DOHH2 (cell line): ENCODE measurements around the gene KRTCAP2.

Experiments used
- H3F3A ChIP-seq: fragments of 200-600 bp; sonication (generic), shearing (Covaris generic); 2 replicates; pipeline ENCODE4 v1.6.0; 2016; ENCODE audit warnings: antibody characterized with exemption, mild to moderate bottlenecking; ENCODE audit not compliant: control insufficient read depth, insufficient read depth
- H3K27ac ChIP-seq: fragments of 200-600 bp; sonication (generic); 2 replicates; pipeline ENCODE4 v1.5.1; 2014; ENCODE audit warnings: low read depth, mild to moderate bottlenecking, low read length, moderate library complexity
- H3K27me3 ChIP-seq: fragments of 200-600 bp; sonication (generic); 2 replicates; pipeline ENCODE4 v1.6.1; 2014; ENCODE audit warnings: mild to moderate bottlenecking, low read length, mixed read lengths; ENCODE audit not compliant: control insufficient read depth
- H3K36me3 ChIP-seq: fragments of 200-600 bp; sonication (generic); 2 replicates; pipeline ENCODE4 v1.6.1; 2014; ENCODE audit warnings: mild to moderate bottlenecking, low read length, moderate library complexity, mixed read lengths; ENCODE audit not compliant: control insufficient read depth
- H3K4me1 ChIP-seq: fragments of 200-600 bp; sonication (generic); 2 replicates; pipeline ENCODE4 v1.6.1; 2014; ENCODE audit warnings: mild to moderate bottlenecking, low read length, mixed read lengths; ENCODE audit not compliant: control insufficient read depth
- H3K4me2 ChIP-seq: fragments of 200-600 bp; sonication (generic); 2 replicates; pipeline ENCODE4 v1.6.0; 2014; ENCODE audit warnings: mild to moderate bottlenecking, low read length, moderate library complexity
- H3K4me3 ChIP-seq: fragments of 200-600 bp; sonication (generic); 2 replicates; pipeline ENCODE4 v1.5.1; 2014; ENCODE audit warnings: mild to moderate bottlenecking, low read length, mixed read lengths
- H3K79me2 ChIP-seq: fragments of 200-600 bp; sonication (generic); 2 replicates; pipeline ENCODE4 v1.6.1; 2014; ENCODE audit warnings: mild to moderate bottlenecking, low read length, mixed read lengths; ENCODE audit not compliant: control insufficient read depth
- H3K9me2 ChIP-seq: fragments of 200-600 bp; sonication (generic); replicated peaks from 2 replicates; pipeline ENCODE4 v1.6.1; 2014; ENCODE audit warnings: mild to moderate bottlenecking, low read length, mixed read lengths; ENCODE audit not compliant: control insufficient read depth
- H3K9me3 ChIP-seq: fragments of 200-600 bp; sonication (generic); 2 replicates; pipeline ENCODE4 v1.6.1; 2014; ENCODE audit warnings: antibody characterized with exemption, low read length, mixed read lengths; ENCODE audit not compliant: control insufficient read depth, insufficient read depth
- H4K20me1 ChIP-seq: fragments of 200-600 bp; sonication (generic); 2 replicates; pipeline ENCODE4 v1.6.0; 2014; ENCODE audit warnings: low read depth, mild to moderate bottlenecking, antibody characterized with exemption, low read length, moderate library complexity; ENCODE audit not compliant: control insufficient read depth, insufficient read depth
- EZH2phosphoT487 ChIP-seq: fragments of 200-600 bp; sonication (generic); IDR thresholded peaks from 2 replicates; pipeline ENCODE4 v1.6.1; 2017; ENCODE audit warnings: borderline replicate concordance, mild to moderate bottlenecking, antibody characterized with exemption, low read length, moderate library complexity, mixed read lengths
- TF ChIP-seq, protein P1 (sequence below): fragments of 200-600 bp; sonication (generic); IDR thresholded peaks from one replicate; pipeline ENCODE4 v1.5.1; 2014; ENCODE audit warnings: antibody characterized with exemption, mild to moderate bottlenecking, low read depth, low read length; ENCODE audit not compliant: poor library complexity, severe bottlenecking

Gene KRTCAP2

GRCh38 chr1:155131856-155132255, 41.2 kb downstream of the KRTCAP2 start:
- H3K4me1 ChIP-seq, result peaks cover 34% of the 10 kb centered on the region
- TF ChIP-seq, protein P1, sequence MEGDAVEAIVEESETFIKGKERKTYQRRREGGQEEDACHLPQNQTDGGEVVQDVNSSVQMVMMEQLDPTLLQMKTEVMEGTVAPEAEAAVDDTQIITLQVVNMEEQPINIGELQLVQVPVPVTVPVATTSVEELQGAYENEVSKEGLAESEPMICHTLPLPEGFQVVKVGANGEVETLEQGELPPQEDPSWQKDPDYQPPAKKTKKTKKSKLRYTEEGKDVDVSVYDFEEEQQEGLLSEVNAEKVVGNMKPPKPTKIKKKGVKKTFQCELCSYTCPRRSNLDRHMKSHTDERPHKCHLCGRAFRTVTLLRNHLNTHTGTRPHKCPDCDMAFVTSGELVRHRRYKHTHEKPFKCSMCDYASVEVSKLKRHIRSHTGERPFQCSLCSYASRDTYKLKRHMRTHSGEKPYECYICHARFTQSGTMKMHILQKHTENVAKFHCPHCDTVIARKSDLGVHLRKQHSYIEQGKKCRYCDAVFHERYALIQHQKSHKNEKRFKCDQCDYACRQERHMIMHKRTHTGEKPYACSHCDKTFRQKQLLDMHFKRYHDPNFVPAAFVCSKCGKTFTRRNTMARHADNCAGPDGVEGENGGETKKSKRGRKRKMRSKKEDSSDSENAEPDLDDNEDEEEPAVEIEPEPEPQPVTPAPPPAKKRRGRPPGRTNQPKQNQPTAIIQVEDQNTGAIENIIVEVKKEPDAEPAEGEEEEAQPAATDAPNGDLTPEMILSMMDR, result no peak
- TF ChIP-seq EZH2phosphoT487, result no peak
- no peaks in the 10 kb centered on the region for H3K9me2 ChIP-seq
- H3K79me2 ChIP-seq, result peaks cover 14% of the 10 kb centered on the region
- H3K27me3 ChIP-seq, result peaks cover 29% of the 10 kb centered on the region
- peaks cover 4% of the 10 kb centered on the region for H3K36me3 ChIP-seq
- no peak overlapping the region for H3K27ac ChIP-seq
- H4K20me1 ChIP-seq, result no peaks in the 10 kb centered on the region
- no peaks in the 10 kb centered on the region for H3K9me3 ChIP-seq
- H3K4me2 ChIP-seq, result no peak overlapping the region
- no peak overlapping the region for H3K4me3 ChIP-seq
- peaks cover 2% of the 10 kb centered on the region; the same call in 1 of the 2 replicates for H3F3A ChIP-seq

- Histone ChIP-seq H3K27me3 (peaks cover 35% of the 10 kb centered on the region), H3K36me3 (peaks cover 2% of the 10 kb centered on the region; the same call in 1 of the 2 replicates), H3K9me3 (no peaks in the 10 kb centered on the region), H4K20me1 (no peaks in the 10 kb centered on the region), H3K4me3 (no peak overlapping the region), H3K4me1 (peaks cover 35% of the 10 kb centered on the region), H3K9me2 (no peaks in the 10 kb centered on the region), H3K27ac (no peak overlapping the region), H3K4me2 (no peak overlapping the region), H3K79me2 (peaks cover 12% of the 10 kb centered on the region), H3F3A (no peaks in the 10 kb centered on the region)
- TF ChIP-seq EZH2phosphoT487, result no peak
- TF ChIP-seq, protein P1, result no peak
Measured at GRCh38 chr1:155131285-155131684, 41.8 kb downstream of the KRTCAP2 start.

- no peaks in the 10 kb centered on the region for H3F3A ChIP-seq
- no peak overlapping the region for H3K4me2 ChIP-seq
- no peaks in the 10 kb centered on the region for H3K9me3 ChIP-seq
- H3K36me3 ChIP-seq, result peaks cover 2% of the 10 kb centered on the region; the same call in 1 of the 2 replicates
- no peak overlapping the region for H3K4me3 ChIP-seq
- peaks cover 43% of the 10 kb centered on the region for H3K27me3 ChIP-seq
- H4K20me1 ChIP-seq, result no peaks in the 10 kb centered on the region
- no peaks in the 10 kb centered on the region for H3K9me2 ChIP-seq
- H3K4me1 ChIP-seq, result peaks cover 35% of the 10 kb centered on the region
- H3K79me2 ChIP-seq, result peaks cover 7% of the 10 kb centered on the region
- no peak overlapping the region for H3K27ac ChIP-seq
- no peak for TF ChIP-seq EZH2phosphoT487
- TF ChIP-seq, protein P1, result no peak
Measured at GRCh38 chr1:155130272-155131006, 42.7 kb downstream of the KRTCAP2 start.
